T-helper 2 cell treated with Interferon-gamma antibody and Interleukin-4, amounts not matched to agents 5 μg/mL and 100 μg/mL, for 36 hours (primary cell): Measurements from ENCODE around the gene RBFA.
"Not testable (repeated sequence)": the region's sequence is repeated elsewhere in the genome, so short reads cannot be mapped to it uniquely, and the experiment has no call there.

ENCODE experiments used
- DNase-seq: peaks from one replicate; pipeline ENCODE4 v3.0.0; 2021; ENCODE audit warnings: low spot score
- H3K27ac Mint-ChIP-seq: one replicate; pipeline ENCODE4 v1.8.0; 2021; ENCODE audit warnings: mild to moderate bottlenecking, mixed read lengths
- H3K27me3 Mint-ChIP-seq: one replicate; pipeline ENCODE4 v1.8.0; 2021; ENCODE audit warnings: low read depth, mixed read lengths
- H3K36me3 Mint-ChIP-seq: one replicate; pipeline ENCODE4 v1.8.0; 2021; ENCODE audit warnings: low read depth, mixed read lengths
- H3K4me1 Mint-ChIP-seq: one replicate; pipeline ENCODE4 v1.8.0; 2021; ENCODE audit warnings: low read depth, mixed read lengths
- H3K4me3 Mint-ChIP-seq: one replicate; pipeline ENCODE4 v1.8.0; 2022; ENCODE audit warnings: mild to moderate bottlenecking, moderate library complexity, mixed read lengths
- H3K9me3 Mint-ChIP-seq: one replicate; pipeline ENCODE4 v1.8.0; 2021; ENCODE audit warnings: mixed read lengths

The RBFA gene

GRCh38 chr18:80009661-80010550 lies 24.3 kb upstream of the RBFA start:
- H3K4me1 Mint-ChIP-seq, result no peaks in the 10 kb centered on the region
- no peak overlapping the region for H3K27ac Mint-ChIP-seq
- peaks cover 35% of the 10 kb centered on the region for H3K9me3 Mint-ChIP-seq
- no peaks in the 10 kb centered on the region for H3K27me3 Mint-ChIP-seq
- no peak overlapping the region for H3K4me3 Mint-ChIP-seq
- no peak for DNase-seq
- no peaks in the 10 kb centered on the region for H3K36me3 Mint-ChIP-seq

GRCh38 chr18:80010551-80010906 lies 23.7 kb upstream of the RBFA start:
- Mint-ChIP-seq H3K4me1 (no peaks in the 10 kb centered on the region), H3K36me3 (no peaks in the 10 kb centered on the region), H3K27me3 (no peaks in the 10 kb centered on the region), H3K4me3 (no peak overlapping the region), H3K9me3 (peaks cover 35% of the 10 kb centered on the region), H3K27ac (no peak overlapping the region)
- DNase-seq, result no peak

- not testable (repeated sequence) for H3K4me1 Mint-ChIP-seq, H3K27me3 Mint-ChIP-seq, H3K27ac Mint-ChIP-seq, H3K4me3 Mint-ChIP-seq, H3K36me3 Mint-ChIP-seq, DNase-seq
- H3K9me3 Mint-ChIP-seq, result peaks cover 35% of the 10 kb centered on the region
Observed at GRCh38 chr18:80011496-80012137, 22.6 kb upstream of the RBFA start.

GRCh38 chr18:80012714-80013113 lies 21.5 kb upstream of the RBFA start:
- Mint-ChIP-seq H3K27me3 (no peaks in the 10 kb centered on the region), H3K4me3 (no peak overlapping the region), H3K27ac (no peak overlapping the region), H3K9me3 (peaks cover 35% of the 10 kb centered on the region), H3K4me1 (no peaks in the 10 kb centered on the region), H3K36me3 (no peaks in the 10 kb centered on the region)
- DNase-seq, result no peak

- Mint-ChIP-seq H3K4me3 (no peak overlapping the region), H3K4me1 (no peaks in the 10 kb centered on the region), H3K9me3 (peaks cover 68% of the 10 kb centered on the region), H3K36me3 (peaks cover 10% of the 10 kb centered on the region), H3K27me3 (no peaks in the 10 kb centered on the region), H3K27ac (no peak overlapping the region)
- DNase-seq, result no peak
Observed at GRCh38 chr18:80022613-80023012, 11.6 kb upstream of the RBFA start.

GRCh38 chr18:80023173-80023572 lies 11.1 kb upstream of the RBFA start:
- DNase-seq, result no peak
- Mint-ChIP-seq H3K4me1 (no peaks in the 10 kb centered on the region), H3K4me3 (no peak overlapping the region), H3K27ac (no peak overlapping the region), H3K9me3 (peaks cover 68% of the 10 kb centered on the region), H3K27me3 (no peaks in the 10 kb centered on the region), H3K36me3 (peaks cover 10% of the 10 kb centered on the region)

- H3K4me3 Mint-ChIP-seq, result no peak overlapping the region
- DNase-seq, result no peak
- peaks cover 64% of the 10 kb centered on the region for H3K9me3 Mint-ChIP-seq
- no peak overlapping the region for H3K27ac Mint-ChIP-seq
- H3K36me3 Mint-ChIP-seq, result peaks cover 10% of the 10 kb centered on the region
- H3K4me1 Mint-ChIP-seq, result no peaks in the 10 kb centered on the region
- no peaks in the 10 kb centered on the region for H3K27me3 Mint-ChIP-seq
Observed at GRCh38 chr18:80026363-80026762, 7.9 kb upstream of the RBFA start.

- H3K4me1 Mint-ChIP-seq, DNase-seq, H3K27ac Mint-ChIP-seq, H3K36me3 Mint-ChIP-seq, H3K4me3 Mint-ChIP-seq, H3K27me3 Mint-ChIP-seq: not testable (repeated sequence)
- H3K9me3 Mint-ChIP-seq, result peaks cover 51% of the 10 kb centered on the region
Observed at GRCh38 chr18:80027719-80028118, 6.5 kb upstream of the RBFA start.

- peaks cover 32% of the 10 kb centered on the region for H3K9me3 Mint-ChIP-seq
- H3K27ac Mint-ChIP-seq, result no peak overlapping the region
- peaks cover 7% of the 10 kb centered on the region for H3K4me1 Mint-ChIP-seq
- no peaks in the 10 kb centered on the region for H3K27me3 Mint-ChIP-seq
- peaks cover 5% of the 10 kb centered on the region for H3K36me3 Mint-ChIP-seq
- H3K4me3 Mint-ChIP-seq, result no peak overlapping the region
- no peak for DNase-seq
Observed at GRCh38 chr18:80029690-80030089, 4.5 kb upstream of the RBFA start.

- Mint-ChIP-seq H3K27ac (peak overlapping the region; percentile 94), H3K4me3 (peak overlapping the region; percentile 93), H3K27me3 (no peaks in the 10 kb centered on the region), H3K4me1 (peaks cover 21% of the 10 kb centered on the region), H3K9me3 (peaks cover 4% of the 10 kb centered on the region), H3K36me3 (peaks cover 4% of the 10 kb centered on the region)
- DNase-seq, result peak; percentile 79
Observed at GRCh38 chr18:80033181-80034067, 810 bp upstream of the RBFA start.

- Mint-ChIP-seq H3K4me1 (peaks cover 21% of the 10 kb centered on the region), H3K27ac (peak overlapping the region; percentile 94), H3K36me3 (peaks cover 10% of the 10 kb centered on the region), H3K27me3 (no peaks in the 10 kb centered on the region), H3K9me3 (no peaks in the 10 kb centered on the region), H3K4me3 (peak overlapping the region; percentile 93)
- no peak for DNase-seq
Observed at GRCh38 chr18:80034852-80035406, 695 bp downstream of the RBFA start.

GRCh38 chr18:80035997-80036396 lies 1.8 kb downstream of the RBFA start:
- Mint-ChIP-seq H3K36me3 (peaks cover 17% of the 10 kb centered on the region), H3K4me1 (peaks cover 21% of the 10 kb centered on the region), H3K27me3 (no peaks in the 10 kb centered on the region), H3K27ac (no peak overlapping the region), H3K4me3 (peak overlapping the region; percentile 93), H3K9me3 (no peaks in the 10 kb centered on the region)
- DNase-seq, result no peak

GRCh38 chr18:80037300-80037699 lies 3.1 kb downstream of the RBFA start:
- Mint-ChIP-seq H3K27me3 (no peaks in the 10 kb centered on the region), H3K4me1 (peaks cover 24% of the 10 kb centered on the region), H3K4me3 (no peak overlapping the region), H3K9me3 (no peaks in the 10 kb centered on the region), H3K27ac (no peak overlapping the region), H3K36me3 (peaks cover 23% of the 10 kb centered on the region)
- DNase-seq, result no peak
